Liver (tissue), 2 donors: ENCODE data around the gene XNDC1N.
A peak's percentile ranks its signal among the peaks of the same experiment; 100 is the strongest.

Source experiments
- RAD21 ChIP-seq, 2 donors: IDR thresholded peaks; 2 replicates each; pipeline ENCODE4 v1.6.1; 2016; ENCODE audit warnings: antibody characterized with exemption in 2 of 2, mild to moderate bottlenecking in 2 of 2
- TAF1 ChIP-seq: conservative IDR thresholded peaks from 2 replicates; pipeline ENCODE4 v1.6.1; 2016; ENCODE audit warnings: antibody characterized with exemption, mild to moderate bottlenecking
- donor health status: healthy.

DNA sequence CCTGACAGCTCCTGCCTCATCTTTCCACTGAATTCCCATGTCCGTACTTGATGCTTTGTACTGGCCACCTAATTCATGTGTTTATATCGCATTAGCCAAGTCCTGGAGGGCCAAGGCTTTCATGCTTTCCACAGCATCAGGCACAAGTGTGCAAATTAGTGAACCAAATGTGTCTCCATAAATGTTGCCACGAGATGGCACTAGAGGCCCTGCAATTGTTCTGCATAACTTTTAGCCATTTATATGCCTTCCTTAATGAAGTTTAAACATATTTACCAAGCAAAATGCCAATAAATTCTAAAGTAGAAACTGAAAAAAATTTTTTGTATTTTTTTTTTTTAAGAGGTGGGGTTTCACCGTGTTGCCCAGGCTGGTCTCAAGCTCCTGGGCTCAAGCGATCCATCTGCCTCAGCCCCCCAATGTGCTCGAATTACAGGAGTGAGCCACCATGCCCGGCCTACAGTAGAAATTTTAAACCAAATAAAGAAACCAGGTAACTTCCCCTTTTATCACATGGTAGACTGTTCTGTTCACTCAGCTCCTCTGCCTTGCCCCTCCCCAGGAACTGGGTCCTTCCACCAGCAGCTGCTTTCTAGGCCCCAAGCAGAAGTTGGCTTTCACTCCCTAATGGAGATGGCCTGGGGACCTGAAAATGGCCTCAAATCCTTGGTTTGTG lies 49.5 kb upstream of the XNDC1N start:
- peak; percentile 85 to 87 for TF ChIP-seq RAD21 (IDR thresholded peaks at IDR 0.05)
- no peak for TF ChIP-seq TAF1
